Measurements from ENCODE around the gene CKB.
A peak's percentile ranks its signal among the peaks of the same experiment; 100 is the strongest.

The CKB gene

GRCh38 chr14:103522649-103523574 lies at the start of gene CKB:
TSS of gene CKB (minus strand) at chr14:103522830. CDS start at chr14:103522493, 337 bp downstream.
- peak within 1 kb of the TSS; percentile 44 for H3K4me3 ChIP-seq (ENCODE audit: low read length)
- TF ChIP-seq ZNF274 (IDR thresholded peaks at IDR 0.05; ENCODE audit: low read depth, low read length): no peak

- H3K4me3 ChIP-seq (ENCODE audit: low read length): no peak overlapping the region
- no peak for TF ChIP-seq ZNF274 (IDR thresholded peaks at IDR 0.05; ENCODE audit: low read depth, low read length)
Observed at GRCh38 chr14:103569408-103569807, 46.8 kb upstream of the CKB start.

GRCh38 chr14:103568952-103569351 lies 46.3 kb upstream of the CKB start:
- TF ChIP-seq ZNF274 (IDR thresholded peaks at IDR 0.05; ENCODE audit: low read depth, low read length): no peak
- no peak overlapping the region for H3K4me3 ChIP-seq (ENCODE audit: low read length)

- no peak for TF ChIP-seq ZNF274 (IDR thresholded peaks at IDR 0.05; ENCODE audit: low read depth, low read length)
- H3K4me3 ChIP-seq (ENCODE audit: low read length): peak overlapping the region; percentile 95
Observed at GRCh38 chr14:103563844-103564505, 41.3 kb upstream of the CKB start.

- peak overlapping the region; percentile 95 for H3K4me3 ChIP-seq (ENCODE audit: low read length)
- TF ChIP-seq ZNF274 (IDR thresholded peaks at IDR 0.05; ENCODE audit: low read depth, low read length): no peak
Observed at GRCh38 chr14:103563226-103563620, 40.6 kb upstream of the CKB start.

- TF ChIP-seq ZNF274 (IDR thresholded peaks at IDR 0.05; ENCODE audit: low read depth, low read length): no peak
- peak within 1 kb of the TSS; percentile 95 for H3K4me3 ChIP-seq (ENCODE audit: low read length)
Observed at GRCh38 chr14:103562429-103563225, 40.0 kb upstream of the CKB start, which contains the start of the genes BAG5 and COA8. TSS of gene BAG5 (minus strand) at chr14:103562657. CDS start at chr14:103561164, 1,493 bp downstream. TSS of gene COA8 (plus strand) at chr14:103562960. CDS start at chr14:103563002, 42 bp downstream.

GRCh38 chr14:103562179-103562428 lies 39.5 kb upstream of the CKB start:
- TF ChIP-seq ZNF274 (IDR thresholded peaks at IDR 0.05; ENCODE audit: low read depth, low read length): no peak
- peak overlapping the region; percentile 95 for H3K4me3 ChIP-seq (ENCODE audit: low read length)

GRCh38 chr14:103561381-103562178 lies 39.0 kb upstream of the CKB start:
- no peak for TF ChIP-seq ZNF274 (IDR thresholded peaks at IDR 0.05; ENCODE audit: low read depth, low read length)
- H3K4me3 ChIP-seq (ENCODE audit: low read length): peak overlapping the region; percentile 95

GRCh38 chr14:103560691-103561090 lies 38.1 kb upstream of the CKB start:
- peak overlapping the region; percentile 95; the same call in 1 of the 2 replicates for H3K4me3 ChIP-seq (ENCODE audit: low read length)
- TF ChIP-seq ZNF274 (IDR thresholded peaks at IDR 0.05; ENCODE audit: low read depth, low read length): no peak

GRCh38 chr14:103559766-103560165 lies 37.1 kb upstream of the CKB start:
- no peak overlapping the region for H3K4me3 ChIP-seq (ENCODE audit: low read length)

GRCh38 chr14:103558071-103558882 lies 35.6 kb upstream of the CKB start:
- no peak overlapping the region for H3K4me3 ChIP-seq (ENCODE audit: low read length)
- TF ChIP-seq ZNF274 (IDR thresholded peaks at IDR 0.05; ENCODE audit: low read depth, low read length): no peak

More at GRCh38 chr14:103559766-103560165, 37.1 kb upstream of the CKB start:
- TF ChIP-seq ZNF274 (IDR thresholded peaks at IDR 0.05; ENCODE audit: low read depth, low read length): no peak

- no peak for TF ChIP-seq ZNF274 (IDR thresholded peaks at IDR 0.05; ENCODE audit: low read depth, low read length)
- H3K4me3 ChIP-seq (ENCODE audit: low read length): no peak overlapping the region
Observed at GRCh38 chr14:103556946-103557758, 34.5 kb upstream of the CKB start.
